WTC11 (cell line): ENCODE data around the gene SERGEF. TPM values are rescaled to one million over a fixed set of nuclear protein-coding genes. Genes with fewer than 3 reads are reported as not detected.

ENCODE experiments used
- ATAC-seq: fragments of 200-7000 bp; cut with Tn5 transposase; 2 replicates; pipeline ENCODE4 v1.10.0; 2021; ENCODE audit warnings: mild to moderate bottlenecking, moderate library complexity
- CTCF ChIA-PET: fragments of 300-600 bp; sonication (Branson Sonifier 250); formaldehyde crosslinking; loops from one replicate; lab custom pipeline; 2021; ENCODE audit warnings: antibody characterized with exemption; lab: Charles Lee
- POLR2A ChIA-PET: fragments of 350-600 bp; sonication (Branson Sonifier 250); formaldehyde crosslinking; loops from one replicate; lab custom pipeline; 2021; ENCODE audit warnings: antibody characterized with exemption; lab: Charles Lee
- DNase-seq: peaks from one replicate; pipeline ENCODE4 v3.0.0; 2021; ENCODE audit warnings: low spot score
- H3K27ac Mint-ChIP-seq: 2 replicates; pipeline ENCODE4 v1.8.0; 2021; ENCODE audit warnings: mixed read lengths
- H3K27me3 Mint-ChIP-seq: 2 replicates; pipeline ENCODE4 v1.8.0; 2021; ENCODE audit warnings: low read depth, mild to moderate bottlenecking, moderate library complexity, mixed read lengths
- H3K36me3 Mint-ChIP-seq: 2 replicates; pipeline ENCODE4 v1.8.0; 2021; ENCODE audit warnings: mixed read lengths
- H3K4me1 Mint-ChIP-seq: 2 replicates; pipeline ENCODE4 v1.8.0; 2022; ENCODE audit warnings: mixed read lengths
- H3K4me3 Mint-ChIP-seq: 2 replicates; pipeline ENCODE4 v1.8.0; 2021; ENCODE audit warnings: mild to moderate bottlenecking, moderate library complexity, mixed read lengths
- H3K9me3 Mint-ChIP-seq: 2 replicates; pipeline ENCODE4 v1.8.0; 2021; ENCODE audit warnings: mixed read lengths
- ATF1 ChIP-seq: sonication (generic); formaldehyde crosslinking; IDR thresholded peaks from 2 replicates; pipeline ENCODE4 v1.8.1; 2023; ENCODE audit warnings: mild to moderate bottlenecking, moderate library complexity, missing genetic modification reagents
- ELF4 ChIP-seq: sonication (generic); formaldehyde crosslinking; IDR thresholded peaks from 2 replicates; pipeline ENCODE4 v1.8.1; 2022; ENCODE audit warnings: low read depth, mild to moderate bottlenecking, moderate library complexity, missing genetic modification reagents
- JAZF1 ChIP-seq: fragments of 250-450 bp; sonication (Bioruptor Pico); IDR thresholded peaks from 2 replicates; pipeline ENCODE4 v1.9.0; 2021; ENCODE audit warnings: moderate library complexity, mild to moderate bottlenecking, inconsistent platforms
- NR3C1 ChIP-seq: sonication (generic); formaldehyde crosslinking; conservative IDR thresholded peaks from 2 replicates; pipeline ENCODE4 v1.8.1; 2023; ENCODE audit warnings: low read depth, mild to moderate bottlenecking, missing genetic modification reagents
- SOX15 ChIP-seq: fragments of 250-450 bp; sonication (Bioruptor Pico); IDR thresholded peaks from 2 replicates; pipeline ENCODE4 v1.9.0; 2021; ENCODE audit warnings: mild to moderate bottlenecking
- SP1 ChIP-seq: sonication (generic); formaldehyde crosslinking; conservative IDR thresholded peaks from 2 replicates; pipeline ENCODE4 v1.8.1; 2022; ENCODE audit warnings: missing genetic modification reagents
- TEAD1 ChIP-seq: sonication (generic); formaldehyde crosslinking; IDR thresholded peaks from 2 replicates; pipeline ENCODE4 v1.8.0; 2022; ENCODE audit warnings: mild to moderate bottlenecking, missing genetic modification reagents
- ZBTB21 ChIP-seq: sonication (generic); formaldehyde crosslinking; IDR thresholded peaks from 2 replicates; pipeline ENCODE4 v1.8.1; 2023; ENCODE audit warnings: mild to moderate bottlenecking, missing genetic modification reagents, borderline replicate concordance
- ZNF416 ChIP-seq: fragments of 250-450 bp; sonication (Bioruptor Pico); IDR thresholded peaks from 2 replicates; pipeline ENCODE4 v1.9.0; 2021; ENCODE audit warnings: mild to moderate bottlenecking, inconsistent platforms
- total RNA-seq: library from RNA; stranded (reverse); gene quantifications from 3 replicates; pipeline ENCODE4 v1.2.3, GENCODE V29; 2021
- TF ChIP-seq, protein P1 (sequence below): sonication (generic); formaldehyde crosslinking; IDR thresholded peaks from 2 replicates; pipeline ENCODE4 v1.8.0; 2022; ENCODE audit warnings: mild to moderate bottlenecking, missing genetic modification reagents
- TF ChIP-seq, protein P2 (sequence below): sonication (generic); formaldehyde crosslinking; IDR thresholded peaks from 2 replicates; pipeline ENCODE4 v1.8.0; 2022; ENCODE audit warnings: mild to moderate bottlenecking, missing genetic modification reagents
- TF ChIP-seq, protein P3 (sequence below): sonication (generic); formaldehyde crosslinking; IDR thresholded peaks from 2 replicates; pipeline ENCODE4 v1.8.0; 2022; ENCODE audit warnings: missing genetic modification reagents
- TF ChIP-seq, protein P4 (sequence below): sonication (generic); formaldehyde crosslinking; IDR thresholded peaks from 2 replicates; pipeline ENCODE4 v1.8.0; 2023; ENCODE audit warnings: missing genetic modification reagents, mild to moderate bottlenecking, borderline replicate concordance
- TF ChIP-seq, protein P5 (sequence below): fragments of 250-450 bp; sonication (Bioruptor Pico); conservative IDR thresholded peaks from 2 replicates; pipeline ENCODE4 v1.9.0; 2021; ENCODE audit warnings: mild to moderate bottlenecking
- TF ChIP-seq, protein P6 (sequence below): sonication (generic); formaldehyde crosslinking; IDR thresholded peaks from 2 replicates; pipeline ENCODE4 v1.8.1; 2023; ENCODE audit warnings: mild to moderate bottlenecking, missing genetic modification reagents, moderate library complexity
- TF ChIP-seq, protein P7 (sequence below): sonication (generic); formaldehyde crosslinking; IDR thresholded peaks from 2 replicates; pipeline ENCODE4 v1.8.1; 2023; ENCODE audit warnings: mild to moderate bottlenecking, missing genetic modification reagents, borderline replicate concordance
- TF ChIP-seq, protein P8 (sequence below): fragments of 250-450 bp; sonication (Bioruptor Pico); IDR thresholded peaks from 2 replicates; pipeline ENCODE4 v1.9.0; 2021; ENCODE audit warnings: mild to moderate bottlenecking
- TF ChIP-seq, protein P9 (sequence below): sonication (generic); formaldehyde crosslinking; IDR thresholded peaks from 2 replicates; pipeline ENCODE4 v1.8.0; 2022; ENCODE audit warnings: mild to moderate bottlenecking, missing genetic modification reagents

The SERGEF gene
- total RNA-seq, 1 experiment from 2014 or later, result 35.5 TPM

DNA sequence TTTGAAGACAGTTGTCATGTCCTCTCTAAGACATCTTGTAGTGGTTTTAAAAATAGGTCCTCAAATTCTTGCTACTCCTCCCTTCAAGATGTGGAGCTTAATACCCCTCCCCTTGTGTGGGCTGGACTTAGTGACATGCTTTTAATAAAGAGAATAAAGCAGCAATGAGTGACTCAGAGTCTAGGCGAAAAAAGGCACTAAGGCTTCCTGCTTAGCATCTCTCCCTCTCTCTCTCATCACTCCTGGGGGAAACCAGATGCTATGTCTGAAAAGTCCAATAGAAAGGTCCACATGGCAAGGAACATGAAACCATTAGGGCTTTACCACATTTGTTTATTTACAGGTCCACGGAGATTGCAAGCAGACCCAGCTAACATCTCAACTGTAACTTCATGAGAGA is 11.7 kb downstream of the SERGEF start:
- CTCF ChIA-PET, result interaction anchor here (1.2 to 1.9 kb wide), 3 partner anchors 22 to 235 kb away, joined by 3 to 5 read pairs (median 4); no protein-coding TSS in a partner anchor
- TF ChIP-seq ZNF416 (CRISPR knock-in tag) (no peak), ATF1 (CRISPR knock-in tag) (no peak), SP1 (CRISPR knock-in tag) (no peak), JAZF1 (CRISPR knock-in tag) (no peak), ELF4 (no peak), SOX15 (no peak), TEAD1 (CRISPR knock-in tag) (no peak), ZBTB21 (no peak), NR3C1 (CRISPR knock-in tag) (no peak)
- TF ChIP-seq, protein P1, sequence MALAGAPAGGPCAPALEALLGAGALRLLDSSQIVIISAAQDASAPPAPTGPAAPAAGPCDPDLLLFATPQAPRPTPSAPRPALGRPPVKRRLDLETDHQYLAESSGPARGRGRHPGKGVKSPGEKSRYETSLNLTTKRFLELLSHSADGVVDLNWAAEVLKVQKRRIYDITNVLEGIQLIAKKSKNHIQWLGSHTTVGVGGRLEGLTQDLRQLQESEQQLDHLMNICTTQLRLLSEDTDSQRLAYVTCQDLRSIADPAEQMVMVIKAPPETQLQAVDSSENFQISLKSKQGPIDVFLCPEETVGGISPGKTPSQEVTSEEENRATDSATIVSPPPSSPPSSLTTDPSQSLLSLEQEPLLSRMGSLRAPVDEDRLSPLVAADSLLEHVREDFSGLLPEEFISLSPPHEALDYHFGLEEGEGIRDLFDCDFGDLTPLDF, result no peak
- TF ChIP-seq, protein P2, sequence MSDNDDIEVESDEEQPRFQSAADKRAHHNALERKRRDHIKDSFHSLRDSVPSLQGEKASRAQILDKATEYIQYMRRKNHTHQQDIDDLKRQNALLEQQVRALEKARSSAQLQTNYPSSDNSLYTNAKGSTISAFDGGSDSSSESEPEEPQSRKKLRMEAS (CRISPR knock-in tag), result no peak
- TF ChIP-seq, protein P3, sequence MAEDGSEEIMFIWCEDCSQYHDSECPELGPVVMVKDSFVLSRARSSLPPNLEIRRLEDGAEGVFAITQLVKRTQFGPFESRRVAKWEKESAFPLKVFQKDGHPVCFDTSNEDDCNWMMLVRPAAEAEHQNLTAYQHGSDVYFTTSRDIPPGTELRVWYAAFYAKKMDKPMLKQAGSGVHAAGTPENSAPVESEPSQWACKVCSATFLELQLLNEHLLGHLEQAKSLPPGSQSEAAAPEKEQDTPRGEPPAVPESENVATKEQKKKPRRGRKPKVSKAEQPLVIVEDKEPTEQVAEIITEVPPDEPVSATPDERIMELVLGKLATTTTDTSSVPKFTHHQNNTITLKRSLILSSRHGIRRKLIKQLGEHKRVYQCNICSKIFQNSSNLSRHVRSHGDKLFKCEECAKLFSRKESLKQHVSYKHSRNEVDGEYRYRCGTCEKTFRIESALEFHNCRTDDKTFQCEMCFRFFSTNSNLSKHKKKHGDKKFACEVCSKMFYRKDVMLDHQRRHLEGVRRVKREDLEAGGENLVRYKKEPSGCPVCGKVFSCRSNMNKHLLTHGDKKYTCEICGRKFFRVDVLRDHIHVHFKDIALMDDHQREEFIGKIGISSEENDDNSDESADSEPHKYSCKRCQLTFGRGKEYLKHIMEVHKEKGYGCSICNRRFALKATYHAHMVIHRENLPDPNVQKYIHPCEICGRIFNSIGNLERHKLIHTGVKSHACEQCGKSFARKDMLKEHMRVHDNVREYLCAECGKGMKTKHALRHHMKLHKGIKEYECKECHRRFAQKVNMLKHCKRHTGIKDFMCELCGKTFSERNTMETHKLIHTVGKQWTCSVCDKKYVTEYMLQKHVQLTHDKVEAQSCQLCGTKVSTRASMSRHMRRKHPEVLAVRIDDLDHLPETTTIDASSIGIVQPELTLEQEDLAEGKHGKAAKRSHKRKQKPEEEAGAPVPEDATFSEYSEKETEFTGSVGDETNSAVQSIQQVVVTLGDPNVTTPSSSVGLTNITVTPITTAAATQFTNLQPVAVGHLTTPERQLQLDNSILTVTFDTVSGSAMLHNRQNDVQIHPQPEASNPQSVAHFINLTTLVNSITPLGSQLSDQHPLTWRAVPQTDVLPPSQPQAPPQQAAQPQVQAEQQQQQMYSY (CRISPR knock-in tag), result no peak
- TF ChIP-seq, protein P4, sequence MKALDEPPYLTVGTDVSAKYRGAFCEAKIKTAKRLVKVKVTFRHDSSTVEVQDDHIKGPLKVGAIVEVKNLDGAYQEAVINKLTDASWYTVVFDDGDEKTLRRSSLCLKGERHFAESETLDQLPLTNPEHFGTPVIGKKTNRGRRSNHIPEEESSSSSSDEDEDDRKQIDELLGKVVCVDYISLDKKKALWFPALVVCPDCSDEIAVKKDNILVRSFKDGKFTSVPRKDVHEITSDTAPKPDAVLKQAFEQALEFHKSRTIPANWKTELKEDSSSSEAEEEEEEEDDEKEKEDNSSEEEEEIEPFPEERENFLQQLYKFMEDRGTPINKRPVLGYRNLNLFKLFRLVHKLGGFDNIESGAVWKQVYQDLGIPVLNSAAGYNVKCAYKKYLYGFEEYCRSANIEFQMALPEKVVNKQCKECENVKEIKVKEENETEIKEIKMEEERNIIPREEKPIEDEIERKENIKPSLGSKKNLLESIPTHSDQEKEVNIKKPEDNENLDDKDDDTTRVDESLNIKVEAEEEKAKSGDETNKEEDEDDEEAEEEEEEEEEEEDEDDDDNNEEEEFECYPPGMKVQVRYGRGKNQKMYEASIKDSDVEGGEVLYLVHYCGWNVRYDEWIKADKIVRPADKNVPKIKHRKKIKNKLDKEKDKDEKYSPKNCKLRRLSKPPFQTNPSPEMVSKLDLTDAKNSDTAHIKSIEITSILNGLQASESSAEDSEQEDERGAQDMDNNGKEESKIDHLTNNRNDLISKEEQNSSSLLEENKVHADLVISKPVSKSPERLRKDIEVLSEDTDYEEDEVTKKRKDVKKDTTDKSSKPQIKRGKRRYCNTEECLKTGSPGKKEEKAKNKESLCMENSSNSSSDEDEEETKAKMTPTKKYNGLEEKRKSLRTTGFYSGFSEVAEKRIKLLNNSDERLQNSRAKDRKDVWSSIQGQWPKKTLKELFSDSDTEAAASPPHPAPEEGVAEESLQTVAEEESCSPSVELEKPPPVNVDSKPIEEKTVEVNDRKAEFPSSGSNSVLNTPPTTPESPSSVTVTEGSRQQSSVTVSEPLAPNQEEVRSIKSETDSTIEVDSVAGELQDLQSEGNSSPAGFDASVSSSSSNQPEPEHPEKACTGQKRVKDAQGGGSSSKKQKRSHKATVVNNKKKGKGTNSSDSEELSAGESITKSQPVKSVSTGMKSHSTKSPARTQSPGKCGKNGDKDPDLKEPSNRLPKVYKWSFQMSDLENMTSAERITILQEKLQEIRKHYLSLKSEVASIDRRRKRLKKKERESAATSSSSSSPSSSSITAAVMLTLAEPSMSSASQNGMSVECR, result no peak
- TF ChIP-seq, protein P5, sequence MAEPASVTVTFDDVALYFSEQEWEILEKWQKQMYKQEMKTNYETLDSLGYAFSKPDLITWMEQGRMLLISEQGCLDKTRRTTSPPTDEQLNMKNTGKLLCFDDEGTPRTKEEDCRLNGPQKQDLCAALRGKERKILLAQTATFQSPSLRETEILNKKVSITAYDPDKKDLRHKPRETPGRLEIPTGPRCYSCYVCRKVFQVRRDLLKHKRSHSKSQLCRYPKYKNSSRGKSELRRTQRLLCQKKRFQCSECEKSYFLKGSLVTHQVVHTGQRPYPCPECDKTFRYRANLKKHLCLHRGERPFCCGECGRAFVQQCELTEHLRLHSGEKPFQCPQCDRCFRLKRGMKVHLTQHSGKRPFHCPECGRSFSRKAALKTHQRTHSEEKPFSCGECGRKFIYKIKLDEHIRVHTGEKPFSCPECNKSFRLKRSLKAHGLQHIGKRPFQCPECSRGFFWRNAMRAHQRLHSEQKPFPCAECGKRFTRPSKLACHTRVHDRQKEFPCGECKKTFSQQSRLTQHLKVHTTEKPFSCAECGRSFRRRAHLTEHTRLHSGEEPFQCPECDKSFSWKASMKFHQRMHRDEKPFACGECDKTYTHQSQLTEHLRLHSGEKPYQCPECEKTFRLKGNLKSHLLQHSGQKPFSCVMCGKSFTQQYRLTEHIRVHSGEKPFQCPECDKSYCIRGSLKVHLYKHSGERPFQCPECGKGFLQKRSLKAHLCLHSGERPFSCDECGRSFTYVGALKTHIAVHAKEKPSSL (CRISPR knock-in tag), result no peak
- TF ChIP-seq, protein P6, sequence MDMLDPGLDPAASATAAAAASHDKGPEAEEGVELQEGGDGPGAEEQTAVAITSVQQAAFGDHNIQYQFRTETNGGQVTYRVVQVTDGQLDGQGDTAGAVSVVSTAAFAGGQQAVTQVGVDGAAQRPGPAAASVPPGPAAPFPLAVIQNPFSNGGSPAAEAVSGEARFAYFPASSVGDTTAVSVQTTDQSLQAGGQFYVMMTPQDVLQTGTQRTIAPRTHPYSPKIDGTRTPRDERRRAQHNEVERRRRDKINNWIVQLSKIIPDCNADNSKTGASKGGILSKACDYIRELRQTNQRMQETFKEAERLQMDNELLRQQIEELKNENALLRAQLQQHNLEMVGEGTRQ, result no peak
- TF ChIP-seq, protein P7, sequence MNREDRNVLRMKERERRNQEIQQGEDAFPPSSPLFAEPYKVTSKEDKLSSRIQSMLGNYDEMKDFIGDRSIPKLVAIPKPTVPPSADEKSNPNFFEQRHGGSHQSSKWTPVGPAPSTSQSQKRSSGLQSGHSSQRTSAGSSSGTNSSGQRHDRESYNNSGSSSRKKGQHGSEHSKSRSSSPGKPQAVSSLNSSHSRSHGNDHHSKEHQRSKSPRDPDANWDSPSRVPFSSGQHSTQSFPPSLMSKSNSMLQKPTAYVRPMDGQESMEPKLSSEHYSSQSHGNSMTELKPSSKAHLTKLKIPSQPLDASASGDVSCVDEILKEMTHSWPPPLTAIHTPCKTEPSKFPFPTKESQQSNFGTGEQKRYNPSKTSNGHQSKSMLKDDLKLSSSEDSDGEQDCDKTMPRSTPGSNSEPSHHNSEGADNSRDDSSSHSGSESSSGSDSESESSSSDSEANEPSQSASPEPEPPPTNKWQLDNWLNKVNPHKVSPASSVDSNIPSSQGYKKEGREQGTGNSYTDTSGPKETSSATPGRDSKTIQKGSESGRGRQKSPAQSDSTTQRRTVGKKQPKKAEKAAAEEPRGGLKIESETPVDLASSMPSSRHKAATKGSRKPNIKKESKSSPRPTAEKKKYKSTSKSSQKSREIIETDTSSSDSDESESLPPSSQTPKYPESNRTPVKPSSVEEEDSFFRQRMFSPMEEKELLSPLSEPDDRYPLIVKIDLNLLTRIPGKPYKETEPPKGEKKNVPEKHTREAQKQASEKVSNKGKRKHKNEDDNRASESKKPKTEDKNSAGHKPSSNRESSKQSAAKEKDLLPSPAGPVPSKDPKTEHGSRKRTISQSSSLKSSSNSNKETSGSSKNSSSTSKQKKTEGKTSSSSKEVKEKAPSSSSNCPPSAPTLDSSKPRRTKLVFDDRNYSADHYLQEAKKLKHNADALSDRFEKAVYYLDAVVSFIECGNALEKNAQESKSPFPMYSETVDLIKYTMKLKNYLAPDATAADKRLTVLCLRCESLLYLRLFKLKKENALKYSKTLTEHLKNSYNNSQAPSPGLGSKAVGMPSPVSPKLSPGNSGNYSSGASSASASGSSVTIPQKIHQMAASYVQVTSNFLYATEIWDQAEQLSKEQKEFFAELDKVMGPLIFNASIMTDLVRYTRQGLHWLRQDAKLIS, result no peak
- TF ChIP-seq, protein P8, sequence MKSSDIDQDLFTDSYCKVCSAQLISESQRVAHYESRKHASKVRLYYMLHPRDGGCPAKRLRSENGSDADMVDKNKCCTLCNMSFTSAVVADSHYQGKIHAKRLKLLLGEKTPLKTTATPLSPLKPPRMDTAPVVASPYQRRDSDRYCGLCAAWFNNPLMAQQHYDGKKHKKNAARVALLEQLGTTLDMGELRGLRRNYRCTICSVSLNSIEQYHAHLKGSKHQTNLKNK (CRISPR knock-in tag), result no peak
- TF ChIP-seq, protein P9, sequence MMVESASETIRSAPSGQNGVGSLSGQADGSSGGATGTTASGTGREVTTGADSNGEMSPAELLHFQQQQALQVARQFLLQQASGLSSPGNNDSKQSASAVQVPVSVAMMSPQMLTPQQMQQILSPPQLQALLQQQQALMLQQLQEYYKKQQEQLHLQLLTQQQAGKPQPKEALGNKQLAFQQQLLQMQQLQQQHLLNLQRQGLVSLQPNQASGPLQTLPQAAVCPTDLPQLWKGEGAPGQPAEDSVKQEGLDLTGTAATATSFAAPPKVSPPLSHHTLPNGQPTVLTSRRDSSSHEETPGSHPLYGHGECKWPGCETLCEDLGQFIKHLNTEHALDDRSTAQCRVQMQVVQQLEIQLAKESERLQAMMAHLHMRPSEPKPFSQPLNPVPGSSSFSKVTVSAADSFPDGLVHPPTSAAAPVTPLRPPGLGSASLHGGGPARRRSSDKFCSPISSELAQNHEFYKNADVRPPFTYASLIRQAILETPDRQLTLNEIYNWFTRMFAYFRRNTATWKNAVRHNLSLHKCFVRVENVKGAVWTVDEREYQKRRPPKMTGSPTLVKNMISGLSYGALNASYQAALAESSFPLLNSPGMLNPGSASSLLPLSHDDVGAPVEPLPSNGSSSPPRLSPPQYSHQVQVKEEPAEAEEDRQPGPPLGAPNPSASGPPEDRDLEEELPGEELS (CRISPR knock-in tag), result no peak
- no peak overlapping the region for H3K4me3 Mint-ChIP-seq
- no peaks in the 10 kb centered on the region for H3K27me3 Mint-ChIP-seq
- POLR2A ChIA-PET, result no interaction called here
- peaks cover 21% of the 10 kb centered on the region for H3K36me3 Mint-ChIP-seq
- ATAC-seq (no peak), DNase-seq (no peak)
- H3K4me1 Mint-ChIP-seq, result no peaks in the 10 kb centered on the region
- no peaks in the 10 kb centered on the region for H3K9me3 Mint-ChIP-seq
- no peak overlapping the region for H3K27ac Mint-ChIP-seq
